HuH-7.5 (cell line): ENCODE data around the gene EMB.
"Not testable (repeated sequence)": the region's sequence is repeated elsewhere in the genome, so short reads cannot be mapped to it uniquely, and the experiment has no call there.

ENCODE experiments used
- DNase-seq: peaks from one replicate; pipeline ENCODE4 v3.0.0; 2011; ENCODE audit warnings: low spot score

The EMB gene

GRCh38 chr5:50440651-50441492, at the start of gene EMB:
Gene EMB, minus strand, starts transcription at chr5:50441288. Its CDS starts 137 bp downstream, at chr5:50441151.
- peak; percentile 14 for DNase-seq

GRCh38 chr5:50489491-50489890, 48.4 kb upstream of the EMB start:
- not testable (repeated sequence) for DNase-seq

- not testable (repeated sequence) for DNase-seq
Measured at GRCh38 chr5:50478790-50479189, 37.7 kb upstream of the EMB start.

GRCh38 chr5:50476549-50476948, 35.5 kb upstream of the EMB start:
- no peak for DNase-seq

GRCh38 chr5:50465015-50465414, 23.9 kb upstream of the EMB start:
- DNase-seq, result not testable (repeated sequence)

GRCh38 chr5:50463726-50464125, 22.6 kb upstream of the EMB start:
- DNase-seq, result no peak

- no peak for DNase-seq
Measured at GRCh38 chr5:50463047-50463446, 22.0 kb upstream of the EMB start.

- not testable (repeated sequence) for DNase-seq
Measured at GRCh38 chr5:50462579-50462978, 21.5 kb upstream of the EMB start.

- not testable (repeated sequence) for DNase-seq
Measured at GRCh38 chr5:50458372-50458771, 17.3 kb upstream of the EMB start.

GRCh38 chr5:50449241-50449640, 8.2 kb upstream of the EMB start:
- DNase-seq, result not testable (repeated sequence)

GRCh38 chr5:50447941-50448340, 6.9 kb upstream of the EMB start:
- DNase-seq, result no peak

GRCh38 chr5:50447228-50447627, 6.1 kb upstream of the EMB start:
- DNase-seq, result no peak

- DNase-seq, result no peak
Measured at GRCh38 chr5:50445296-50445949, 4.3 kb upstream of the EMB start.

- not testable (repeated sequence) for DNase-seq
Measured at GRCh38 chr5:50442559-50443539, 1.8 kb upstream of the EMB start.

GRCh38 chr5:50441493-50441955, 436 bp upstream of the EMB start:
- DNase-seq, result no peak

GRCh38 chr5:50439221-50439620, 1.9 kb downstream of the EMB start:
- no peak for DNase-seq

- DNase-seq, result not testable (repeated sequence)
Measured at GRCh38 chr5:50438060-50438459, 3.0 kb downstream of the EMB start.

- DNase-seq, result no peak
Measured at GRCh38 chr5:50435168-50435567, 5.9 kb downstream of the EMB start.

- not testable (repeated sequence) for DNase-seq
Measured at GRCh38 chr5:50431133-50431904, 9.8 kb downstream of the EMB start.

GRCh38 chr5:50423100-50423799, 17.8 kb downstream of the EMB start:
- not testable (repeated sequence) for DNase-seq
